GM18858 (cell line): Measurements from ENCODE around the gene MMRN2.

ENCODE experiments used
- ATAC-seq: cut with Tn5 transposase; IDR thresholded peaks from one replicate; pipeline ENCODE4 v1.9.1; 2021; ENCODE audit not compliant: unreplicated experiment

Gene MMRN2

GRCh38 chr10:86888585-86889381, 68.6 kb downstream of the MMRN2 start:
- peak; percentile 97 for ATAC-seq
